ENCODE measurements around the gene CEMP1.
"Not testable (repeated sequence)": the region's sequence is repeated elsewhere in the genome, so short reads cannot be mapped to it uniquely, and the experiment has no call there.

Gene CEMP1

DNA sequence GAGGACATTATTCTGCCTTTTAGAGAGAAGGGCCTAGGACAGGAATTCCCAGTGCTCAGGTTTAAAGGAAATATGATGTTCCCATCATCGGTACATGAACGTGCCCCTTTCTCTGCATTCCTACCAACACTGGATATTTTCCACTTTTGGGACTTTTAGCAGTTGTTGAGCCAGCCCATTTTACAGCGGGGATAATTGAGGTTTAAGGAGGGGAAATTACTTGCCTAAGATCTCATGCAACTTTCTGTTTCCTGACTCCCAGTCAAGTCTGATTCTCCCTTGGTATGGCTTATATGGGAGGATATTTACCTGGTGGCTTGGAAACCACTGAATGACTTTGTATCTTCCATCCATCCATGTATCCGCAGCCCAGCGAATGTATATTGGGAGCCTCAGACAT lies 3.1 kb upstream of the CEMP1 start:
- DNase-seq: not testable (repeated sequence)

- no peak for DNase-seq
Measured at GRCh38 chr16:2533912-2534311, 2.7 kb upstream of the CEMP1 start.

- not testable (repeated sequence) for DNase-seq
Measured at GRCh38 chr16:2533142-2533755, 2.0 kb upstream of the CEMP1 start.

- DNase-seq: peak; percentile 52 to 66 (median 61)
Measured at GRCh38 chr16:2532494-2533141, 1.4 kb upstream of the CEMP1 start.

DNA sequence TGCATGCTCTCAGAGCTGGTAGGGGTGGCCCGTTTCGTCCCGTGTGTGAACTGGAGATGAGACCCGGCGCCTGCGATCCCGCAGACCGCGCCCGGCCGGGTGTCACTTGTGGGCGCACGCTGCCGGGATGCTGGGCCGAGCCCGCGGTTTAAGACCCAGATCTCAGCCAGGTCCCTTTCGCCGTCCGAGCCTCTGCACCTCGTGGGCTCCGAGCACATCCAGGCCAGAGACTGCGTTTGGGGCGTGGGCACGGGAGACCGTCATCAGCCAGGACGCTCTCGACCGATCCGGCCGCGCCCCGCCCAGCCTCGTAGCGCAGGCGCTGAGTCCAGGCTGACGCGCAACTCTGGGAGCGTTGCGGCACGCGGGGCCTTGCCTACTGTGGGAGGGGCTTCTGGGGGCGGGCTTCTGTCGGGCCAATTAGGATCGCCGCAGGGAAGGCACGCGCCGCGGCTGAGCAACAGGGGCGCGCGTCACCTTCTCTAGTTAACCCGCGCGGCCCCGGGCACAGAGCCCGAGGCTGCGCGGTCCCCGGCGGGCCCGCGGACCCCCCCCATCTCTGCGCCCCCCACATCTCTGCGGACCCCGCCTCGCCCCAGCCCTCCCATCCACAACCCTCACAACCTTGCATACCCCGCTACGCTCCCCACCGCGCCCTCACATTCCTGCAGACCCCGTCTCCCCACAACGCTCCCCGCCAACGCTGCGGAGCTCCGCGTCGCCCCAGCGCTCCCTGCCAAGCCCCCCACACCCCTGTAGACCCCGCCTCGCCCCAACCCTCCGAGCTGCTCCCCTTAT lies 687 bp upstream of the CEMP1 start:
- peak; percentile 99 to 100 (median 100) for DNase-seq

DNA sequence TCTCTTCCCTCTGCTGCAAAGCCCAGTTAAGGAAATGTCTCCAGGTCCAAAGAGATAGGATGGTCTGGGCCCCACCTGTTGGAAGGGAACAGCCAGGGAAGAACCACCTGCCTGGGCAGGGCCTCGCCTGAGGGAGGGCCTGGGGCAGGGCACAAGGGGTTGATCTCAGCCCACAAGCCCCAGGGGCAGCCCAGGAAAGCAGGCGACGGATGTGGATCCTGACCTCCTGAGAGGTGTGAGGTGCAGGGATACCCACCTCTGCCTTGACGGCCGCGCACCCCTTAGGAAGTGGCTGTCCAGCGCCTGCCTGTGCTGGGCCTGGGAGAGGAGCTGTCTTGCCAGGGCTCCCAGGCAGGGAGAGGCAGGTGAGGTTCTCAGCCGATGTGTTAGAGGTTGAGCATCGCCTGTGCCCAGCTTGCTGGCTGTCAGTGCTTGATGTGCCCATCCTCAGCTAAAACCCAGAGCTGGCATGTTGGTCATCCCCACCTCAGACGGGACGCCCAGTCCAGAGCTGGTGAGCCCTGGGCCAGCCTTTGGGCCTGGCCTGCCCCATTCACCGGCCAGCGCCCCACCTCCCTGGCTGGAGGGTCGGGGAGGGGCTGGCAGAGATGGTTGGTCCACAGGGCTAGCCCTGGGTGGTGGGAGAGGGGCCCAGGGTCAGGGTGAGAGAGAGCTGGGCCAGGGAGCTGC lies 434 bp downstream of the CEMP1 start:
- no peak for DNase-seq

- no peak for DNase-seq
Measured at GRCh38 chr16:2529961-2530628, 1.1 kb downstream of the CEMP1 start.

- DNase-seq: no peak
Measured at GRCh38 chr16:2529061-2529931, 1.9 kb downstream of the CEMP1 start.

GRCh38 chr16:2528161-2529060 lies 2.8 kb downstream of the CEMP1 start:
- DNase-seq: no peak

GRCh38 chr16:2527784-2528100 lies 3.5 kb downstream of the CEMP1 start:
- DNase-seq: no peak

DNA sequence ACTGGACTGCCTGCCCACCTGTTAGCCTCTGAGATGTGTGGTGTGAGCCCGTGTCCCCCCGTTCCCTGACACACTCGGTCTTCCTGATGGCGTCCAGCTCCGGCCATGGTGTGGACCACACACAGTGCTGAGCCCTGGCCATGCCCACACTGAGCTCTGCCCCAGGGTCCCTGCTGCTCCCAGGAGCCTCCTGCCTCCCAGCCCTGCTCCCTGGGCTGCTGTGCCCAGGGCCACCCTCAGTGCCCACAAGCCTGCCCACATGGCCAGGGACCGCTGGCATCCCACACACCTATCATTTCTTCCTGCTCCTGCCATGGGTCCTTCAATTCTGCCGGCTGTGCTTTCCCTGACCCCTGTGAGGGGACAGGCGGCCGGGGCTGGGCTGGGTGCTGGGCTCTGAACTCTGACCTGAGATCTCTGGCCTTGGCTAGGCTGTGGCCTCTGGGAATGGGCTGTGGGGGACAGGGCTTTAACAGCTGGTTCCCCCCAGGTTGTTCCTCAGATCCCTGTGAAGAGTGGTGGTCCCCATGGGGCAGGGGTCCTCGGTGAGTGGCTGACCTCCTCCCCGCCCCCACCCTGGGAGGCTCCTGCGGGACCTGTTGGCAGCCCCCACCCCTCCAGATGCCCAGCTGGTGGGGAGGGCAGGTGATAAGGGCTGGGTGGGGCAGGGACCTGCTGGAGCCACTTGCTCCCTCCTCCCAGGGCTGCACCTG lies 4.0 kb downstream of the CEMP1 start:
- DNase-seq: no peak

DNA sequence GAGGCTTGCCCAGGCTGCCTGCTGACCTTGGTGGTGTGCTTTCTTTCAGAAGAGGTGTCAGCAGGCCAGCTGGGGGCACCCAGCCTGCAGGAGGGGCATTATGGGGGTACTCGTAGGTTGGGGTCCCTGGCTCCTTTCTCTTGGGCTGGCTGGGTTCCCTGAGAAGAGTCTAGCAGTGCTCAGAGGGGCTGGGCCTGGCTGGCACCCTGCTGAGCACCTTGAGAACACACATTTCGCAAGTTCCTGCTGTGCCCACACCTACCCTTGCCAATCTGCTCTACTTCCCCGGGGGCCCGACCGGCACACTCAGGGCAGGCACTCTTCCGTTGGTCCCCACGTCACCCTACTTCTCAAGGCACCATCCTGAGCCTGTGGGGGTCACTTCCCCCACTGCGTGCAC lies 5.1 kb downstream of the CEMP1 start:
- no peak for DNase-seq

- DNase-seq: no peak
Measured at GRCh38 chr16:2524339-2524938, 6.8 kb downstream of the CEMP1 start.

DNA sequence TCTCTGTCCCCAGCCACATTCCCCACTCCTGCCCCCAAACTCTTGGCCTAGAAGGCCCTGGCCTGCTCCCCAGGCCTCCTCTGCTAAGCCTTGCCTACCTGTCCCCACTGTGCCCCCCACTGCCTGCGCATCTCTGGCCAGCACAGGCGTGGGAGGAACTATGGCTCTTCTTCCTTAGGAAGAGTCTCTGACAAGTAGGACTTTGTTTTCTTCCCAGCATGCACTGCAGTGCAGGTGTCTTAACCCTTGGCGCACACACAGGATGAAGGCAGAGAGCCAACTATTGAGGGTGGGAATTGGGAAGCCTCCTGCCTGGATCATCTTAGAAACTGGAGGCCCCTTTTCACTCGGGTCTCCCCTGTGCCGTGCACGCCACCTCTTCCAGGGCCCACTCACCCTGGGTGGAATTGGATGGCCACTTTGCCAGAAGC lies 7.4 kb downstream of the CEMP1 start:
- DNase-seq: no peak

DNA sequence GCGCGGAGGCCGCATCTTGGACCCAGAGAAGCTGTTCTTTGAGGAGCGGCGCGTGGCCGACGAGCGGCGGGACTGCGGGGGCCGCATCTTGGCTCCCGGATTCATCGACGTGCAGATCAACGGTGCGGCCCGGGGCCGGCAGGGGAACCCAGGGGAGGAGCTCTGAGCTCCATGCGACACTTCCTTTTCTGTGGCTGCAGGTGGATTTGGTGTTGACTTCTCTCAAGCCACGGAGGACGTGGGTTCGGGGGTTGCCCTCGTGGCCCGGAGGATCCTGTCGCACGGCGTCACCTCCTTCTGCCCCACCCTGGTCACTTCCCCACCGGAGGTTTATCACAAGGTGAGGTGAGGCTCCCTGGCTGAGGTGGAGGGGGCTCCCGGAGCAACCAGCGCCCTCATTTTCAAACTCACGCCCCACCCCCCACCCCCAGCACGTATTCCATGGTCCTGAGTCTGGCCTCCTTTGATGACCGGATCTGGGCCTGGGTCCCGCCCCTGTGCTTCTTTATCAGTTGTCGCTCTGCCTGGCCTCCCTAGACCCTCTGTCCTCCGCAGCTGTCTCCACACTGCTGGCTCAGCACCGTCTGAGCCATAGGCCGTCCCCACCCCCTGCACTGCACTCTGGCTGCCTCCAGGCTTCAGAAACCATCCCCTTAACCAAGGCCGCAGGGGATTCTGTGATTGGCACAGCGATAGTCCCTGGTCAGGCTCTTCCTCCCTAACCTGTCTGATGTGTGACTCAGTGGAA lies 10.2 kb downstream of the CEMP1 start:
- peak; percentile 42 to 67 (median 43) for DNase-seq

DNA sequence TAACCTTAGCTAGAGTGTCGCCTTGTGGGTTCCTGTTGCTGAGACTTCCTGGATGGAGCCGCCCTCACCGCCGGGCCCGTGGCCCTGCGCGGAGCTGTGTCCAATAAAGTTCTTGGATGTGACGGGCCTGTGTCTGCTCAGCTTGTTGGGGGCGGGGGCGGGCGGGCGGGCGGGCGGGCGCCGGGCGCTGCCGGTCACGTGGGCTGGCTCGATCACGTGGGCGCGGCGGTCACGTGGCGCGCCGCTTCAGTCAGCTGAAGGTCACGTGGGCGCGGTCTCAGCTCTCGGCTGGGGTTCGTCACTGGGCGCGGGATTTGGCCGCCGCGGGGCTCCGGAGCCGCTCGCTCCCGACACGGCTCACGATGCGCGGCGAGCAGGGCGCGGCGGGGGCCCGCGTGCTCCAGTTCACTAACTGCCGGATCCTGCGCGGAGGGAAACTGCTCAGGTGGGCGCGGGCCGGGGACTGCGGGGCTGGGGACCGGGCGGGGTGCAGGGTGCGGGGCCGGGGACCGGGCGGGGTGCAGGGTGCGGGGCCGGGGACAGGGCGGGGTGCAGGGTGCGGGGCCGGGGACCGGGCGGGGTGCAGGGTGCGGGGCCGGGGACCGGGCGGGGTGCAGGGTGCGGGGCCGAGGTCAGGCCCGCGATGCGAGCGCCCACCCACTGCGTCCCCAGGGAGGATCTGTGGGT lies 11.0 kb downstream of the CEMP1 start, which contains the start of gene AMDHD2:
Gene AMDHD2 (plus strand): TSS at position 275 of the 687 bp plus-strand sequence. CDS start 88 bp downstream, at position 363.
- DNase-seq: peak; percentile 94 to 98 (median 97)

- no peak for DNase-seq
Measured at GRCh38 chr16:2519711-2520080, 11.5 kb downstream of the CEMP1 start.
